Measurements from ENCODE around the gene STXBP2. TPM values are rescaled to one million over a fixed set of nuclear protein-coding genes. Genes with fewer than 3 reads are reported as not detected.

The STXBP2 gene
- total RNA-seq, 2 donors from 2014 or later = 119 to 126 TPM

DNA sequence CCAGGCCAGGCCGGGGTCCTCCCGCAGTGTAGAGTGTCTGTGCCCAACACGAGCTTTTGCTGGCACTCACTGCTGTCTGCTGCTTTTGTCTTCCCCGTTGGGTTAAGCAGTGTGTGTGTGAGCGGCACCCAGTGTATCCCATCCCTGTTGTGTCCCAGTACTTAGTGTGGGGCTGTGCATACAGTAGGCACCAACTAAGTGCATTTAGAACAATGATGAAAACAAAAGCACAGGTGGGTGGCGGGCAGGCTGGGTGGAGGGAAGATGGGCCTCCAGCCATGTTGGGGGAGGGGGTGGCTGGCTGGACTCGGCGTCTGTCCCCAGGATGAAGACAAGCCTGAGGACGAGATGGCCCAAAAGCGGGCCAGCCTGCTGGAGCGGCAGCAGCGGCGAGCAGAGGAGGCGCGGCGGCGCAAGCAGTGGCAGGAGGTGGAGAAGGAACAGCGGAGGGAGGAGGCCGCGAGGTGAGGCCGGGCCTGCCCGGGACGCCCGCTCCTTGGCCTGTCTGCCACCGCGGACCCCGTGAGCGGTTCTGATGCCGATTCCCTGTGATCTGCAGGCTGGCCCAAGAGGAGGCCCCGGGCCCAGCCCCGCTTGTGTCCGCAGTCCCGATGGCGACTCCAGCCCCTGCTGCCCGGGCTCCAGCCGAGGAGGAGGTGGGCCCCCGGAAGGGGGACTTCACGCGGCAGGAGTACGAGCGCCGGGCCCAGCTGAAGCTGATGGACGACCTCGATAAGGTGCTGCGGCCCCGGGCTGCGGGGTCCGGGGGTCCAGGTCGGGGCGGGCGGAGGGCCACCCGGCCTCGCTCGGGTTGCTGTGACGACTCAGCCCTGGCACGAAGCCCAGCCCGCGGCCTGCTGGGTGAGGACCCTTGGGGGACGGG lies 21.8 kb upstream of the STXBP2 start:
- Histone ChIP-seq H3K9ac (ENCODE audit: extremely low read depth, low read length, poor library complexity, severe bottlenecking) (no peak overlapping the region), H3K27me3 (ENCODE audit: control insufficient read depth, insufficient read depth, low read length, poor library complexity, severe bottlenecking) (no peaks in the 10 kb centered on the region), H3K9me3 (ENCODE audit: control insufficient read depth, low read length) (no peaks in the 10 kb centered on the region), H3K27ac (ENCODE audit: low read depth, low read length) (no peak overlapping the region), H3K4me1 (ENCODE audit: control insufficient read depth, insufficient read depth, low read length) (no peaks in the 10 kb centered on the region), H3K36me3 (ENCODE audit: control insufficient read depth, insufficient read depth, low read length) (peaks cover 12% of the 10 kb centered on the region), H3K4me3 (ENCODE audit: low read length) (no peak overlapping the region)
- DNase-seq = no peak
- Mint-ChIP-seq H3K27ac (no peak overlapping the region), H3K9me3 (no peaks in the 10 kb centered on the region), H3K4me1 (no peaks in the 10 kb centered on the region), H3K36me3 (ENCODE audit: low read depth) (peaks cover 49% of the 10 kb centered on the region), H3K4me3 (no peak overlapping the region), H3K27me3 (ENCODE audit: insufficient read depth) (no peaks in the 10 kb centered on the region)
- TF ChIP-seq, protein P1, sequence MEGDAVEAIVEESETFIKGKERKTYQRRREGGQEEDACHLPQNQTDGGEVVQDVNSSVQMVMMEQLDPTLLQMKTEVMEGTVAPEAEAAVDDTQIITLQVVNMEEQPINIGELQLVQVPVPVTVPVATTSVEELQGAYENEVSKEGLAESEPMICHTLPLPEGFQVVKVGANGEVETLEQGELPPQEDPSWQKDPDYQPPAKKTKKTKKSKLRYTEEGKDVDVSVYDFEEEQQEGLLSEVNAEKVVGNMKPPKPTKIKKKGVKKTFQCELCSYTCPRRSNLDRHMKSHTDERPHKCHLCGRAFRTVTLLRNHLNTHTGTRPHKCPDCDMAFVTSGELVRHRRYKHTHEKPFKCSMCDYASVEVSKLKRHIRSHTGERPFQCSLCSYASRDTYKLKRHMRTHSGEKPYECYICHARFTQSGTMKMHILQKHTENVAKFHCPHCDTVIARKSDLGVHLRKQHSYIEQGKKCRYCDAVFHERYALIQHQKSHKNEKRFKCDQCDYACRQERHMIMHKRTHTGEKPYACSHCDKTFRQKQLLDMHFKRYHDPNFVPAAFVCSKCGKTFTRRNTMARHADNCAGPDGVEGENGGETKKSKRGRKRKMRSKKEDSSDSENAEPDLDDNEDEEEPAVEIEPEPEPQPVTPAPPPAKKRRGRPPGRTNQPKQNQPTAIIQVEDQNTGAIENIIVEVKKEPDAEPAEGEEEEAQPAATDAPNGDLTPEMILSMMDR (conservative IDR thresholded peaks at IDR 0.05) = no peak
- WGBS, 2 experiments (ENCODE audit: insufficient coverage in 1 of 2, insufficient read length in 1 of 2) = 93 to 96% methylated on average over 31 to 59 of the region's 59 CpGs

DNA sequence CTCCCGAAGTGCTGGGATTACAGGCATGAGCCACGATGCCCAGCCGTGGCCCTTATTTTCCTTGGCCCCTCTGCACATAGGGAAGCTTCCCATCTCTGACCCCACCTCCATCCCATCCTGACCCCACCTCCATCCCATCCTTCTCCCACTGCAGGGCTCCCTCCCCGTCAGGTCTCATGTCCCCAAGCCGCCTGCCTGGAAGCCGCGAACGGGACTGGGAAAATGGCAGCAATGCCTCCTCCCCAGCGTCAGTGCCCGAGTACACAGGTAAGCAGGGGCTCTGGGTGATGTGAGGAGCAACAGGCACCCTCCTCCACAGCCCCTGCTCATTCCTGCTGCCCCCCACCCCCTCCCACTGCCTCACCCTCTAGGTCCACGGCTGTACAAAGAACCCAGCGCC lies 19.7 kb upstream of the STXBP2 start:
- Mint-ChIP-seq H3K4me3 (no peak overlapping the region), H3K9me3 (no peaks in the 10 kb centered on the region), H3K4me1 (no peaks in the 10 kb centered on the region), H3K27me3 (ENCODE audit: insufficient read depth) (no peaks in the 10 kb centered on the region), H3K27ac (no peak overlapping the region), H3K36me3 (ENCODE audit: low read depth) (peaks cover 51% of the 10 kb centered on the region)
- DNase-seq = no peak
- Histone ChIP-seq H3K4me1 (ENCODE audit: control insufficient read depth, insufficient read depth, low read length) (no peaks in the 10 kb centered on the region), H3K36me3 (ENCODE audit: control insufficient read depth, insufficient read depth, low read length) (peaks cover 13% of the 10 kb centered on the region), H3K27me3 (ENCODE audit: control insufficient read depth, insufficient read depth, low read length, poor library complexity, severe bottlenecking) (no peaks in the 10 kb centered on the region), H3K4me3 (ENCODE audit: low read length) (no peak overlapping the region), H3K9ac (ENCODE audit: extremely low read depth, low read length, poor library complexity, severe bottlenecking) (no peak overlapping the region), H3K27ac (ENCODE audit: low read depth, low read length) (no peak overlapping the region), H3K9me3 (ENCODE audit: control insufficient read depth, low read length) (no peaks in the 10 kb centered on the region)
- TF ChIP-seq, protein P1 (conservative IDR thresholded peaks at IDR 0.05) = no peak
- WGBS, 2 experiments (ENCODE audit: insufficient coverage in 1 of 2, insufficient read length in 1 of 2) = 73 to 90% methylated on average over 3 to 12 of the region's 12 CpGs

DNA sequence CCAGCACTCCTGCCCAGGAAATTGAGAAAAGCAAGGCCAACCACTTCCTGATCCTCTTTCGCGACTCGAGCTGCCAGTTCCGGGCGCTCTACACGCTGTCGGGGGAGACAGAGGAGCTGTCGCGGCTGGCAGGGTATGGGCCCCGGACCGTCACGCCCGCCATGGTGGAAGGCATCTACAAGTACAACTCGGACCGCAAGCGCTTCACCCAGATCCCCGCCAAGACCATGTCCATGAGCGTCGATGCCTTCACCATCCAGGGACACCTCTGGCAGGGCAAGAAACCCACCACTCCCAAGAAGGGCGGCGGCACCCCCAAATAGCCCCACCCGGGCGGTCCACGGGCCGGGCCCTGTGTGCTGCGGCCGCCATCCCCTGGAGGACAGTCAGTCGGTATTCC lies 19.2 kb upstream of the STXBP2 start:
- no peaks in the 10 kb centered on the region for H3K4me1 ChIP-seq (ENCODE audit: control insufficient read depth, insufficient read depth, low read length)
- Mint-ChIP-seq H3K27ac (no peak overlapping the region), H3K4me3 (no peak overlapping the region), H3K9me3 (no peaks in the 10 kb centered on the region), H3K4me1 (no peaks in the 10 kb centered on the region), H3K36me3 (ENCODE audit: low read depth) (peaks cover 54% of the 10 kb centered on the region), H3K27me3 (ENCODE audit: insufficient read depth) (no peaks in the 10 kb centered on the region)
- no peaks in the 10 kb centered on the region for H3K27me3 ChIP-seq (ENCODE audit: control insufficient read depth, insufficient read depth, low read length, poor library complexity, severe bottlenecking)
- TF ChIP-seq, protein P1 (conservative IDR thresholded peaks at IDR 0.05) = no peak
- no peak overlapping the region for H3K4me3 ChIP-seq (ENCODE audit: low read length)
- H3K27ac ChIP-seq (ENCODE audit: low read depth, low read length) = no peak overlapping the region
- H3K36me3 ChIP-seq (ENCODE audit: control insufficient read depth, insufficient read depth, low read length) = peaks cover 18% of the 10 kb centered on the region
- no peaks in the 10 kb centered on the region for H3K9me3 ChIP-seq (ENCODE audit: control insufficient read depth, low read length)
- no peak overlapping the region for H3K9ac ChIP-seq (ENCODE audit: extremely low read depth, low read length, poor library complexity, severe bottlenecking)
- no peak for DNase-seq
- 94 to 98% methylated on average over 14 to 28 of the region's 28 CpGs for WGBS, 2 experiments (ENCODE audit: insufficient coverage in 1 of 2, insufficient read length in 1 of 2)
